HepG2 (cell line): ENCODE results near the gene ASIC3. TPM values are rescaled to one million over a fixed set of nuclear protein-coding genes. Genes with fewer than 3 reads are reported as not detected.

Experiments
- ATAC-seq: fragments of 200-7000 bp; cut with Tn5 transposase; 3 replicates; pipeline ENCODE4 v1.9.1; 2020; ENCODE audit warnings: mild to moderate bottlenecking, moderate library complexity
- BruUV-seq: library from RNA; stranded (reverse); fragments of 400-500 nt; replicated peaks from 2 replicates; lab custom pipeline; 2021; lab: Mats Ljungman, UMichigan
- CTCF ChIA-PET: fragments of 300-600 bp; formaldehyde crosslinking; extraction: SDS; loops from one replicate; lab custom pipeline; 2021; ENCODE audit warnings: low total read pairs, inconsistent platforms, low intra/inter-chr PET ratio; lab: Yijun Ruan, JAX
- POLR2A ChIA-PET: fragments of 350-600 bp; sonication (Branson Sonifier 250); formaldehyde crosslinking; loops from one replicate; lab custom pipeline; 2020; ENCODE audit warnings: antibody characterized with exemption, inconsistent platforms; lab: Yijun Ruan, JAX
- DNase-seq: peaks from one replicate; pipeline ENCODE4 v3.0.0-alpha.2; 2015; ENCODE audit warnings: low spot score
- FAIRE-seq: peaks from 3 replicates; lab custom pipeline; 2011; peaks lifted over from hg19 to GRCh38; lab: Jason Lieb, UNC
- H2AFZ ChIP-seq: one replicate; pipeline ENCODE4 v1.6.1; 2011; ENCODE audit warnings: low read length, inconsistent platforms
- H3K27ac ChIP-seq: fragments of 300-600 bp; 3 replicates; pipeline ENCODE4 v1.8.0; 2011; ENCODE audit warnings: mixed run types, mild to moderate bottlenecking, mixed read lengths, low read length, inconsistent platforms; ENCODE audit not compliant: insufficient read depth; ENCODE audit errors: extremely low read length
- H3K27me3 ChIP-seq, 2 experiments: fragments of 200-600 bp in 1 of 2; 2 replicates in 1 of 2; 3 replicates in 1 of 2; pipeline versions ENCODE4 v1.6.0 to v1.8.0; 2011; ENCODE audit warnings: low read length in 2 of 2, mild to moderate bottlenecking in 2 of 2, moderate library complexity in 2 of 2, inconsistent platforms in 1 of 2; ENCODE audit not compliant: insufficient read depth in 2 of 2, control insufficient read depth in 1 of 2
- H3K36me3 ChIP-seq, 2 experiments: fragments of 200-600 bp in 1 of 2; replicated peaks in 1 of 2; 2 replicates in 1 of 2; 3 replicates in 1 of 2; pipeline versions ENCODE4 v1.5.1 to v1.8.0; 2011; ENCODE audit warnings: low read length in 2 of 2, inconsistent platforms in 1 of 2; ENCODE audit not compliant: insufficient read depth in 2 of 2, control insufficient read depth in 1 of 2
- H3K4me1 ChIP-seq: 2 replicates; pipeline ENCODE4 v1.5.1; 2012; ENCODE audit warnings: low read length, inconsistent platforms; ENCODE audit not compliant: insufficient read depth
- H3K4me2 ChIP-seq: 2 replicates; pipeline ENCODE4 v1.6.0; 2011; ENCODE audit warnings: low read depth, low read length, inconsistent platforms
- H3K4me3 ChIP-seq, 3 experiments: fragments of 200-600 bp in 1 of 3; sonication (generic), shearing (Covaris generic) in 1 of 3; replicated peaks in 1 of 3; 2 replicates each; pipeline ENCODE4 v1.5.1; 2011 to 2016; ENCODE audit warnings: low read length in 3 of 3, inconsistent platforms in 2 of 3, low read depth in 2 of 3, mild to moderate bottlenecking in 2 of 3, control low read depth in 1 of 3, mixed read lengths in 1 of 3; ENCODE audit not compliant: insufficient read depth in 1 of 3
- H3K79me2 ChIP-seq: one replicate; pipeline ENCODE4 v1.6.1; 2011; ENCODE audit warnings: low read length, inconsistent platforms; ENCODE audit not compliant: insufficient read depth
- H3K9ac ChIP-seq: 2 replicates; pipeline ENCODE4 v1.6.0; 2011; ENCODE audit warnings: mild to moderate bottlenecking, low read depth, low read length, inconsistent platforms; ENCODE audit not compliant: insufficient read depth
- H3K9me3 ChIP-seq: 2 replicates; pipeline ENCODE4 v1.5.1; 2012; ENCODE audit warnings: mild to moderate bottlenecking, low read length
- H4K20me1 ChIP-seq: 2 replicates; pipeline ENCODE4 v1.6.0; 2011; ENCODE audit warnings: inconsistent platforms, mild to moderate bottlenecking, low read length, moderate library complexity; ENCODE audit not compliant: insufficient read depth
- DR1 ChIP-seq: sonication (generic); formaldehyde crosslinking; IDR thresholded peaks from 2 replicates; pipeline ENCODE4 v1.8.0; 2021; ENCODE audit warnings: mild to moderate bottlenecking, missing genetic modification reagents, inconsistent platforms
- ETV6 ChIP-seq: sonication (generic); formaldehyde crosslinking; conservative IDR thresholded peaks from 2 replicates; pipeline ENCODE4 v1.4.0; 2020; ENCODE audit warnings: missing genetic modification reagents
- JDP2 ChIP-seq: sonication (generic); formaldehyde crosslinking; IDR thresholded peaks from 2 replicates; pipeline ENCODE4 v1.8.1; 2022; ENCODE audit warnings: missing genetic modification reagents, borderline replicate concordance
- NFIB ChIP-seq: sonication (generic); formaldehyde crosslinking; IDR thresholded peaks from 2 replicates; pipeline ENCODE4 v1.9.0; 2021; ENCODE audit warnings: missing genetic modification reagents, mild to moderate bottlenecking, borderline replicate concordance
- POLR2AphosphoS5 ChIP-seq: IDR thresholded peaks from 2 replicates; pipeline ENCODE4 v1.6.1; 2012; ENCODE audit warnings: low read depth, low read length
- SAP130 ChIP-seq: IDR thresholded peaks from 2 replicates; pipeline ENCODE4 v1.6.1; 2016; ENCODE audit warnings: low read depth
- SNRNP70 ChIP-seq: fragments of 200-400 bp; formaldehyde crosslinking; IDR thresholded peaks from 2 replicates; pipeline ENCODE4 v1.6.1; 2017; ENCODE audit warnings: mild to moderate bottlenecking, low read depth, low read length, moderate library complexity
- STAG1 ChIP-seq: sonication (generic); formaldehyde crosslinking; IDR thresholded peaks from 2 replicates; pipeline ENCODE4 v1.4.0; 2020; ENCODE audit warnings: missing genetic modification reagents
- WGBS: methylation state at CpG from one replicate; pipeline ENCODE4 v1.1.6; 2017; ENCODE audit warnings: low lambda C conversion rate; 5-methylcytosine and 5-hydroxymethylcytosine counted together
- in situ Hi-C: cut with HindIII; loops from 2 replicates; pipeline ENCODE4 v1.10.0; 2017; ENCODE audit warnings: low pct_unique_long_range_greater_than_20kb; ENCODE audit not compliant: extremely low pct_ligation_motif_present
- intact Hi-C: fragments of 100-400 bp; cut with micrococcal nuclease; formaldehyde crosslinking; loops from one replicate; pipeline ENCODE4 v1.10.0; 2022; ENCODE audit not compliant: unreplicated experiment
- polyA plus RNA-seq, 8 experiments: library from polyadenylated mRNA; depleted of rRNA in 3 of 8; stranded (reverse) in 7 of 8; unstranded in 1 of 8; fragments of >200 nt; fragmentation: Illumina TruSeq in 4 of 8; extraction: Trizol in 4 of 8; gene quantifications; 2 replicates each; pipeline versions ENCODE4 v1.2.1 to v1.2.3, GENCODE V29; 2011 to 2016; ENCODE audit warnings: low read depth in 4 of 8, missing spikeins in 1 of 8, mixed read lengths in 1 of 8; ENCODE audit not compliant: insufficient read depth in 1 of 8
- total RNA-seq, 5 experiments: library from RNA; depleted of rRNA; stranded (reverse); fragments of >200 nt; fragmentation: Illumina TruSeq; extraction: Trizol; gene quantifications; 2 replicates each; pipeline ENCODE4 v1.2.3, GENCODE V29; 2016; ENCODE audit warnings: low read depth in 1 of 5
- TF ChIP-seq, protein P1 (sequence below): sonication (generic); formaldehyde crosslinking; IDR thresholded peaks from 2 replicates; pipeline ENCODE4 v1.5.1; 2020; ENCODE audit warnings: missing genetic modification reagents, mild to moderate bottlenecking, borderline replicate concordance
- TF ChIP-seq, protein P2 (sequence below): sonication (generic); formaldehyde crosslinking; IDR thresholded peaks from 2 replicates; pipeline ENCODE4 v1.4.0; 2020; ENCODE audit warnings: mild to moderate bottlenecking, missing genetic modification reagents
- TF ChIP-seq, protein P3 (sequence below): sonication (generic); formaldehyde crosslinking; IDR thresholded peaks from 2 replicates; pipeline ENCODE4 v1.4.0; 2020; ENCODE audit warnings: mild to moderate bottlenecking, missing genetic modification reagents
- TF ChIP-seq, protein P4 (sequence below): sonication (generic); formaldehyde crosslinking; IDR thresholded peaks from 2 replicates; pipeline ENCODE4 v1.5.0; 2020; ENCODE audit warnings: missing genetic modification reagents, mild to moderate bottlenecking, borderline replicate concordance

The ASIC3 gene
- total and polyA plus RNA-seq, 2 of the 13 experiments (the other 11 are each of a cell fraction or from before 2014, with no cell fraction given), result 0.51 TPM; not detected in 1

DNA sequence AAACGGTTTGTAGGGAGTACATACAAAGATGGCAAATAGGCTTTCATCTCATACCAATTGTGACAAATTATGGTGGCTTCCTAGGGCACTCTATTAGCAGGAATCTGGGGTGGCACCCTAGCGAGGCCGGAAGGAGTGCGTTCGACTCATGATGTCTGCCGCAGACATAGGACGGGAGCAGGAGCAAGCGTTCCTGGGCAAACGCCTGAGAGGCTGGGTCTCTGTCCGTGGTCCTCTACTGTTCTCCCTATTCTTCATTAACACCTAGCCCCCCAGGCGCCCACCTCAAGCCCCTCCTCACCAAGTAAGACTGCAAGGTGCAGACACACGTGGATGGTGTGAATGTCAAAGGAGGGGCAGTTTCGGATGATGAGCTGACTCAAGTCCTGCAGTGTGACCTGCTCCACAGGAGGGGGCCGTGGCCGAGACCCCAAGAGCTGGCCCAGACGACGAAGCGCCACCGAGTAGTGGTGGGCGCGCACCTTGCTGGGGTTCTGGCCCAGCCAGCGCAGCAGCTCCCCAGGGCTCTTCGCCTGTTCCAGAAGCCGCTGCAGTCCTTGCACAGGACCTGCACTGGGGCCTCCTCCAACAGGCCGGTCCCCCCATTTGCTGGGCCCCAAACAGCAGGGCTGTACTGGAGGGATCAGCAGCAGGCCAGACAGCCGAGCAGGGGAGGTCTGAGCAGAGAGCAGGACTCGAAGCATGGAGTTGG is 31.0 kb downstream of the ASIC3 start:
- Histone ChIP-seq H4K20me1 (no peaks in the 10 kb centered on the region), H3K36me3 (peaks cover 7 to 19% of the 10 kb centered on the region in 2 experiments), H3K9me3 (no peaks in the 10 kb centered on the region), H3K79me2 (peaks cover 33% of the 10 kb centered on the region), H3K4me1 (peaks cover 33% of the 10 kb centered on the region), H3K4me2 (peak overlapping the region; percentile 99), H2AFZ (no peak overlapping the region), H3K4me3 (peak overlapping the region; percentile 85 to 96 (median 88)), H3K27me3 (no peaks in the 10 kb centered on the region; a peak in 1 of 5 replicates), H3K9ac (peak overlapping the region; percentile 100), H3K27ac (peak overlapping the region; percentile 85)
- intact Hi-C loops, result no loop called here
- no TSS peak for BruUV-seq
- FAIRE-seq, result no peak
- 83% methylated on average over 18 of the region's 27 CpGs for WGBS
- ATAC-seq, result no peak
- ChIA-PET CTCF (interaction anchor here (1.1 kb wide), 1 partner anchor 52 kb away, joined by 3 read pairs; no protein-coding TSS in a partner anchor), POLR2A (interaction anchor here (5.4 kb wide), 1 partner anchor 17 kb away, joined by 60 read pairs; no protein-coding TSS in a partner anchor)
- in situ Hi-C loops, result no loop called here
- DNase-seq, result no peak
- TF ChIP-seq, protein P1, sequence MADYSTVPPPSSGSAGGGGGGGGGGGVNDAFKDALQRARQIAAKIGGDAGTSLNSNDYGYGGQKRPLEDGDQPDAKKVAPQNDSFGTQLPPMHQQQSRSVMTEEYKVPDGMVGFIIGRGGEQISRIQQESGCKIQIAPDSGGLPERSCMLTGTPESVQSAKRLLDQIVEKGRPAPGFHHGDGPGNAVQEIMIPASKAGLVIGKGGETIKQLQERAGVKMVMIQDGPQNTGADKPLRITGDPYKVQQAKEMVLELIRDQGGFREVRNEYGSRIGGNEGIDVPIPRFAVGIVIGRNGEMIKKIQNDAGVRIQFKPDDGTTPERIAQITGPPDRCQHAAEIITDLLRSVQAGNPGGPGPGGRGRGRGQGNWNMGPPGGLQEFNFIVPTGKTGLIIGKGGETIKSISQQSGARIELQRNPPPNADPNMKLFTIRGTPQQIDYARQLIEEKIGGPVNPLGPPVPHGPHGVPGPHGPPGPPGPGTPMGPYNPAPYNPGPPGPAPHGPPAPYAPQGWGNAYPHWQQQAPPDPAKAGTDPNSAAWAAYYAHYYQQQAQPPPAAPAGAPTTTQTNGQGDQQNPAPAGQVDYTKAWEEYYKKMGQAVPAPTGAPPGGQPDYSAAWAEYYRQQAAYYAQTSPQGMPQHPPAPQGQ, result no peak
- TF ChIP-seq POLR2AphosphoS5, result no peak
- TF ChIP-seq, protein P2, sequence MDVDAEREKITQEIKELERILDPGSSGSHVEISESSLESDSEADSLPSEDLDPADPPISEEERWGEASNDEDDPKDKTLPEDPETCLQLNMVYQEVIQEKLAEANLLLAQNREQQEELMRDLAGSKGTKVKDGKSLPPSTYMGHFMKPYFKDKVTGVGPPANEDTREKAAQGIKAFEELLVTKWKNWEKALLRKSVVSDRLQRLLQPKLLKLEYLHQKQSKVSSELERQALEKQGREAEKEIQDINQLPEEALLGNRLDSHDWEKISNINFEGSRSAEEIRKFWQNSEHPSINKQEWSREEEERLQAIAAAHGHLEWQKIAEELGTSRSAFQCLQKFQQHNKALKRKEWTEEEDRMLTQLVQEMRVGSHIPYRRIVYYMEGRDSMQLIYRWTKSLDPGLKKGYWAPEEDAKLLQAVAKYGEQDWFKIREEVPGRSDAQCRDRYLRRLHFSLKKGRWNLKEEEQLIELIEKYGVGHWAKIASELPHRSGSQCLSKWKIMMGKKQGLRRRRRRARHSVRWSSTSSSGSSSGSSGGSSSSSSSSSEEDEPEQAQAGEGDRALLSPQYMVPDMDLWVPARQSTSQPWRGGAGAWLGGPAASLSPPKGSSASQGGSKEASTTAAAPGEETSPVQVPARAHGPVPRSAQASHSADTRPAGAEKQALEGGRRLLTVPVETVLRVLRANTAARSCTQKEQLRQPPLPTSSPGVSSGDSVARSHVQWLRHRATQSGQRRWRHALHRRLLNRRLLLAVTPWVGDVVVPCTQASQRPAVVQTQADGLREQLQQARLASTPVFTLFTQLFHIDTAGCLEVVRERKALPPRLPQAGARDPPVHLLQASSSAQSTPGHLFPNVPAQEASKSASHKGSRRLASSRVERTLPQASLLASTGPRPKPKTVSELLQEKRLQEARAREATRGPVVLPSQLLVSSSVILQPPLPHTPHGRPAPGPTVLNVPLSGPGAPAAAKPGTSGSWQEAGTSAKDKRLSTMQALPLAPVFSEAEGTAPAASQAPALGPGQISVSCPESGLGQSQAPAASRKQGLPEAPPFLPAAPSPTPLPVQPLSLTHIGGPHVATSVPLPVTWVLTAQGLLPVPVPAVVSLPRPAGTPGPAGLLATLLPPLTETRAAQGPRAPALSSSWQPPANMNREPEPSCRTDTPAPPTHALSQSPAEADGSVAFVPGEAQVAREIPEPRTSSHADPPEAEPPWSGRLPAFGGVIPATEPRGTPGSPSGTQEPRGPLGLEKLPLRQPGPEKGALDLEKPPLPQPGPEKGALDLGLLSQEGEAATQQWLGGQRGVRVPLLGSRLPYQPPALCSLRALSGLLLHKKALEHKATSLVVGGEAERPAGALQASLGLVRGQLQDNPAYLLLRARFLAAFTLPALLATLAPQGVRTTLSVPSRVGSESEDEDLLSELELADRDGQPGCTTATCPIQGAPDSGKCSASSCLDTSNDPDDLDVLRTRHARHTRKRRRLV, result 0 out of 2 replicates have a peak, but pooled peaks have one; percentile 64
- TF ChIP-seq SNRNP70, result no peak
- TF ChIP-seq ETV6 (CRISPR knock-in tag), result no peak
- TF ChIP-seq STAG1 (CRISPR knock-in tag), result no peak
- TF ChIP-seq SAP130 (CRISPR knock-in tag), result no peak
- TF ChIP-seq, protein P3, sequence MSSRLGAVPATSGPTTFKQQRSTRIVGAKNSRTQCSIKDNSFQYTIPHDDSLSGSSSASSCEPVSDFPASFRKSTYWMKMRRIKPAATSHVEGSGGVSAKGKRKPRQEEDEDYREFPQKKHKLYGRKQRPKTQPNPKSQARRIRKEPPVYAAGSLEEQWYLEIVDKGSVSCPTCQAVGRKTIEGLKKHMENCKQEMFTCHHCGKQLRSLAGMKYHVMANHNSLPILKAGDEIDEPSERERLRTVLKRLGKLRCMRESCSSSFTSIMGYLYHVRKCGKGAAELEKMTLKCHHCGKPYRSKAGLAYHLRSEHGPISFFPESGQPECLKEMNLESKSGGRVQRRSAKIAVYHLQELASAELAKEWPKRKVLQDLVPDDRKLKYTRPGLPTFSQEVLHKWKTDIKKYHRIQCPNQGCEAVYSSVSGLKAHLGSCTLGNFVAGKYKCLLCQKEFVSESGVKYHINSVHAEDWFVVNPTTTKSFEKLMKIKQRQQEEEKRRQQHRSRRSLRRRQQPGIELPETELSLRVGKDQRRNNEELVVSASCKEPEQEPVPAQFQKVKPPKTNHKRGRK (CRISPR knock-in tag), result no peak
- TF ChIP-seq, protein P4, sequence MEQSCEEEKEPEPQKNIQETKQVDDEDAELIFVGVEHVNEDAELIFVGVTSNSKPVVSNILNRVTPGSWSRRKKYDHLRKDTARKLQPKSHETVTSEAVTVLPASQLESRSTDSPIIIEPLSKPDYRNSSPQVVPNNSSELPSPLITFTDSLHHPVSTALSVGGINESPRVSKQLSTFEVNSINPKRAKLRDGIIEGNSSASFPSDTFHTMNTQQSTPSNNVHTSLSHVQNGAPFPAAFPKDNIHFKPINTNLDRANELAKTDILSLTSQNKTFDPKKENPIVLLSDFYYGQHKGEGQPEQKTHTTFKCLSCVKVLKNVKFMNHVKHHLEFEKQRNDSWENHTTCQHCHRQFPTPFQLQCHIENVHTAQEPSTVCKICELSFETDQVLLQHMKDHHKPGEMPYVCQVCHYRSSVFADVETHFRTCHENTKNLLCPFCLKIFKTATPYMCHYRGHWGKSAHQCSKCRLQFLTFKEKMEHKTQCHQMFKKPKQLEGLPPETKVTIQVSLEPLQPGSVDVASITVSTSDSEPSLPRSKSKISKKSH (CRISPR knock-in tag), result peak; percentile 14; the same call in 1 of the 2 replicates
- TF ChIP-seq NFIB (CRISPR knock-in tag), result no peak
- TF ChIP-seq DR1 (CRISPR knock-in tag), result 0 out of 2 replicates have a peak, but pooled peaks have one; percentile 29
- TF ChIP-seq JDP2 (CRISPR knock-in tag), result no peak
